Activated T-cell treated with anti-CD3 and anti-CD28 coated beads, Interleukin-2, amount 50 U/mL, for 24 hours (primary cell): Measurements from ENCODE around the gene GART.

Experiments
- DNase-seq: peaks from one replicate; pipeline ENCODE4 v3.0.0-alpha.2; 2020
- H3K27ac Mint-ChIP-seq: 2 replicates; pipeline ENCODE4 v1.8.0; 2020; ENCODE audit warnings: mild to moderate bottlenecking, mixed read lengths
- H3K27me3 Mint-ChIP-seq: 2 replicates; pipeline ENCODE4 v1.8.0; 2020; ENCODE audit warnings: mixed read lengths
- H3K36me3 Mint-ChIP-seq: 2 replicates; pipeline ENCODE4 v1.8.0; 2020; ENCODE audit warnings: low read depth, mixed read lengths
- H3K4me1 Mint-ChIP-seq: 2 replicates; pipeline ENCODE4 v1.8.0; 2020; ENCODE audit warnings: low read depth, mixed read lengths
- H3K4me3 Mint-ChIP-seq: 2 replicates; pipeline ENCODE4 v1.8.0; 2020; ENCODE audit warnings: mild to moderate bottlenecking, moderate library complexity, mixed read lengths
- H3K9me3 Mint-ChIP-seq: 2 replicates; pipeline ENCODE4 v1.8.0; 2020; ENCODE audit warnings: mixed read lengths

GART gene

GRCh38 chr21:33561373-33561772 lies 19.5 kb upstream of the GART start:
- no peak overlapping the region for H3K4me3 Mint-ChIP-seq
- H3K9me3 Mint-ChIP-seq: no peaks in the 10 kb centered on the region
- peaks cover 91% of the 10 kb centered on the region for H3K36me3 Mint-ChIP-seq
- no peak for DNase-seq
- H3K27me3 Mint-ChIP-seq: no peaks in the 10 kb centered on the region
- peaks cover 72% of the 10 kb centered on the region for H3K4me1 Mint-ChIP-seq
- H3K27ac Mint-ChIP-seq: peak overlapping the region; percentile 69

- H3K4me1 Mint-ChIP-seq: peaks cover 72% of the 10 kb centered on the region
- no peak for DNase-seq
- H3K27ac Mint-ChIP-seq: peak overlapping the region; percentile 69
- no peaks in the 10 kb centered on the region for H3K9me3 Mint-ChIP-seq
- H3K4me3 Mint-ChIP-seq: no peak overlapping the region
- no peaks in the 10 kb centered on the region for H3K27me3 Mint-ChIP-seq
- H3K36me3 Mint-ChIP-seq: peaks cover 92% of the 10 kb centered on the region
Observed at GRCh38 chr21:33560965-33561364, 19.0 kb upstream of the GART start.

GRCh38 chr21:33559813-33560212 lies 17.9 kb upstream of the GART start:
- H3K9me3 Mint-ChIP-seq: no peaks in the 10 kb centered on the region
- DNase-seq: no peak
- H3K4me3 Mint-ChIP-seq: no peak overlapping the region
- H3K27me3 Mint-ChIP-seq: no peaks in the 10 kb centered on the region
- H3K27ac Mint-ChIP-seq: peak overlapping the region; percentile 63
- peaks cover 94% of the 10 kb centered on the region for H3K36me3 Mint-ChIP-seq
- H3K4me1 Mint-ChIP-seq: peaks cover 72% of the 10 kb centered on the region

- peaks cover 79% of the 10 kb centered on the region for H3K4me1 Mint-ChIP-seq
- peaks cover 96% of the 10 kb centered on the region for H3K36me3 Mint-ChIP-seq
Observed at GRCh38 chr21:33558777-33559421, 17.0 kb upstream of the GART start.

GRCh38 chr21:33557447-33557846 lies 15.5 kb upstream of the GART start:
- Mint-ChIP-seq H3K27me3 (no peaks in the 10 kb centered on the region), H3K36me3 (peaks cover 97% of the 10 kb centered on the region), H3K4me3 (no peak overlapping the region), H3K4me1 (peaks cover 81% of the 10 kb centered on the region), H3K9me3 (no peaks in the 10 kb centered on the region), H3K27ac (peak overlapping the region; percentile 40)
- DNase-seq: no peak

More at GRCh38 chr21:33558777-33559421, 17.0 kb upstream of the GART start:
- H3K27ac Mint-ChIP-seq: peak overlapping the region; percentile 12
- no peaks in the 10 kb centered on the region for H3K9me3 Mint-ChIP-seq
- no peaks in the 10 kb centered on the region for H3K27me3 Mint-ChIP-seq
- DNase-seq: no peak
- H3K4me3 Mint-ChIP-seq: no peak overlapping the region

GRCh38 chr21:33554982-33555344 lies 13.0 kb upstream of the GART start:
- peak overlapping the region; percentile 76 for H3K27ac Mint-ChIP-seq
- H3K4me1 Mint-ChIP-seq: peaks cover 70% of the 10 kb centered on the region
- peaks cover 97% of the 10 kb centered on the region for H3K36me3 Mint-ChIP-seq
- no peaks in the 10 kb centered on the region for H3K9me3 Mint-ChIP-seq
- H3K27me3 Mint-ChIP-seq: no peaks in the 10 kb centered on the region
- DNase-seq: no peak
- H3K4me3 Mint-ChIP-seq: peak overlapping the region; percentile 58

GRCh38 chr21:33554236-33554981 lies 12.5 kb upstream of the GART start:
- peaks cover 97% of the 10 kb centered on the region for H3K36me3 Mint-ChIP-seq
- no peak for DNase-seq
- H3K27ac Mint-ChIP-seq: peak overlapping the region; percentile 76
- peaks cover 68% of the 10 kb centered on the region for H3K4me1 Mint-ChIP-seq
- peak overlapping the region; percentile 58 for H3K4me3 Mint-ChIP-seq
- no peaks in the 10 kb centered on the region for H3K27me3 Mint-ChIP-seq
- H3K9me3 Mint-ChIP-seq: no peaks in the 10 kb centered on the region

- peaks cover 97% of the 10 kb centered on the region for H3K36me3 Mint-ChIP-seq
- H3K9me3 Mint-ChIP-seq: no peaks in the 10 kb centered on the region
- peak overlapping the region; percentile 67 for H3K27ac Mint-ChIP-seq
- DNase-seq: no peak
- no peaks in the 10 kb centered on the region for H3K27me3 Mint-ChIP-seq
- no peak overlapping the region for H3K4me3 Mint-ChIP-seq
- peaks cover 65% of the 10 kb centered on the region for H3K4me1 Mint-ChIP-seq
Observed at GRCh38 chr21:33552999-33553598, 11.2 kb upstream of the GART start.

GRCh38 chr21:33552093-33552998 lies 10.4 kb upstream of the GART start:
- no peak for DNase-seq
- Mint-ChIP-seq H3K4me1 (peaks cover 62% of the 10 kb centered on the region), H3K27me3 (no peaks in the 10 kb centered on the region), H3K9me3 (no peaks in the 10 kb centered on the region), H3K27ac (peak overlapping the region; percentile 67), H3K36me3 (peaks cover 96% of the 10 kb centered on the region), H3K4me3 (no peak overlapping the region)

- Mint-ChIP-seq H3K9me3 (no peaks in the 10 kb centered on the region), H3K4me1 (peaks cover 61% of the 10 kb centered on the region), H3K4me3 (no peak overlapping the region), H3K36me3 (peaks cover 96% of the 10 kb centered on the region), H3K27me3 (no peaks in the 10 kb centered on the region), H3K27ac (no peak overlapping the region)
- DNase-seq: no peak
Observed at GRCh38 chr21:33551664-33552063, 9.7 kb upstream of the GART start.

- no peak overlapping the region for H3K4me3 Mint-ChIP-seq
- H3K4me1 Mint-ChIP-seq: peaks cover 58% of the 10 kb centered on the region
- H3K27me3 Mint-ChIP-seq: no peaks in the 10 kb centered on the region
- peak overlapping the region; percentile 55 for H3K27ac Mint-ChIP-seq
- H3K9me3 Mint-ChIP-seq: no peaks in the 10 kb centered on the region
- no peak for DNase-seq
- peaks cover 94% of the 10 kb centered on the region for H3K36me3 Mint-ChIP-seq
Observed at GRCh38 chr21:33550772-33551660, 9.1 kb upstream of the GART start.

GRCh38 chr21:33549848-33550771 lies 8.2 kb upstream of the GART start:
- peak overlapping the region; percentile 22 for H3K27ac Mint-ChIP-seq
- H3K4me3 Mint-ChIP-seq: no peak overlapping the region
- no peak for DNase-seq
- H3K27me3 Mint-ChIP-seq: no peaks in the 10 kb centered on the region
- H3K9me3 Mint-ChIP-seq: no peaks in the 10 kb centered on the region
- peaks cover 57% of the 10 kb centered on the region for H3K4me1 Mint-ChIP-seq
- H3K36me3 Mint-ChIP-seq: peaks cover 92% of the 10 kb centered on the region

GRCh38 chr21:33546086-33546485 lies 4.2 kb upstream of the GART start:
- Mint-ChIP-seq H3K27ac (peak overlapping the region; percentile 84), H3K36me3 (peaks cover 90% of the 10 kb centered on the region), H3K27me3 (no peaks in the 10 kb centered on the region), H3K4me3 (peak overlapping the region; percentile 96), H3K9me3 (no peaks in the 10 kb centered on the region), H3K4me1 (peaks cover 32% of the 10 kb centered on the region)
- DNase-seq: no peak
